Erythroblast (primary cell): ENCODE data around the gene REXO4.

Source experiments
- GATA1 ChIP-seq: IDR thresholded peaks from 2 replicates; pipeline ENCODE4 v1.6.1; 2011; ENCODE audit warnings: low read depth, mild to moderate bottlenecking, control low read depth, low read length, moderate library complexity
- POLR2A ChIP-seq: IDR thresholded peaks from 2 replicates; pipeline ENCODE4 v1.6.1; 2011; ENCODE audit warnings: mild to moderate bottlenecking, low read length

DNA sequence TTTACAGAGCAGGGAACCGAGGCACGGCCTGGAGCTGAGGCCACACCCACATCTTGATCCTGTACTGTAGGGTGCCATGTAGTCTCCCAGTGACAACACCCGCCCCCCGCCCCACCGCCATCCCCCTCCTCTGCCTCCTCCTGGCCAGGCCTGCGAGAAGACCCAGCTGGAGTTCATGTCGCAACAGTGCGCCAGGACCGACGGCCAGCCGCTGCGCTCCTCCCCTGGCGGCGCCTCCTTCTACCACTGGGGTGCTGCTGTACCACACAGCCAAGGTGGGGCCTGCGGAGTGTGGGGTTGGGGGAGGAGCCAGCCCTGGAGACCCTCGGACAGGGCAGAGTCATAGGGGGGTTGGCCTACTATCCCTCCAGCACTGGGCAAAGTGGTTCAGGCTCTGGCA lies 18.9 kb upstream of the REXO4 start:
- TF ChIP-seq POLR2A (no peak), GATA1 (no peak)
